Gastroesophageal sphincter (tissue), 4 donors: Measurements from ENCODE around the gene HDLBP. TPM values are rescaled to one million over a fixed set of nuclear protein-coding genes. Genes with fewer than 3 reads are reported as not detected.

Experiments
- ATAC-seq: fragments of 150-250 bp; one replicate; pipeline ENCODE4 v1.9.1; 2016; ENCODE audit warnings: mild to moderate bottlenecking, moderate library complexity
- H3K27ac ChIP-seq, 4 donors: fragments of 200-600 bp; sonication (generic) in 3 of 4; 1 replicate in 3 of 4; 2 replicates in 1 of 4; pipeline ENCODE4 v1.5.1; 2016 to 2019
- H3K27me3 ChIP-seq: fragments of 200-600 bp; sonication (generic); one replicate; pipeline ENCODE4 v1.5.1; 2019
- H3K36me3 ChIP-seq, 2 donors: fragments of 200-600 bp; sonication (generic); one replicate each; pipeline ENCODE4 v1.5.1; 2019; ENCODE audit warnings: control low read depth in 1 of 2
- H3K4me1 ChIP-seq, 3 donors: fragments of 200-600 bp; sonication (generic); 1 replicate in 2 of 3; 2 replicates in 1 of 3; pipeline ENCODE4 v1.5.1; 2016 to 2019; ENCODE audit warnings: control low read depth in 2 of 3
- H3K4me3 ChIP-seq, 2 donors: fragments of 200-600 bp; sonication (generic); one replicate each; pipeline ENCODE4 v1.5.1; 2019; ENCODE audit warnings: mild to moderate bottlenecking in 1 of 2, moderate library complexity in 1 of 2
- H3K9me3 ChIP-seq, 3 donors: fragments of 200-600 bp; sonication (generic); one replicate each; pipeline ENCODE4 v1.5.1; 2017 to 2019; ENCODE audit warnings: control low read depth in 2 of 3
- EP300 ChIP-seq: sonication (generic); formaldehyde crosslinking; IDR thresholded peaks from one replicate; pipeline ENCODE4 v1.6.1; 2017; ENCODE audit warnings: antibody characterized with exemption, mild to moderate bottlenecking
- POLR2A ChIP-seq, 2 donors: fragments of 450-650 bp; IDR thresholded peaks; one replicate each; pipeline ENCODE4 v1.6.1; 2017; ENCODE audit warnings: antibody characterized with exemption in 2 of 2, mild to moderate bottlenecking in 2 of 2, moderate library complexity in 1 of 2
- POLR2AphosphoS5 ChIP-seq: sonication (generic); formaldehyde crosslinking; IDR thresholded peaks from one replicate; pipeline ENCODE4 v1.6.1; 2017; ENCODE audit warnings: antibody characterized with exemption
- WGBS, 2 donors: methylation state at CpG; one replicate each; pipeline ENCODE4 v1.1.5; 2018; ENCODE audit warnings: low coverage in 1 of 2; 5-methylcytosine and 5-hydroxymethylcytosine counted together
- total RNA-seq, 4 donors: library from RNA; depleted of rRNA; stranded (reverse); fragments of >200 nt; gene quantifications; one replicate each; pipeline ENCODE4 v1.1.0, GENCODE V29; 2016
- TF ChIP-seq, protein P1 (sequence below), 4 experiments: fragments of 200-600 bp in 2 of 4; fragments of 450-650 bp in 2 of 4; sonication (generic) in 1 of 4; IDR thresholded peaks; one replicate each; pipeline ENCODE4 v1.5.1; 2017 to 2019; ENCODE audit warnings: antibody characterized with exemption in 4 of 4, mild to moderate bottlenecking in 2 of 4, moderate library complexity in 2 of 4

Gene HDLBP
- total RNA-seq, 4 donors from 2014 or later = 279 to 367 (median 295) TPM

GRCh38 chr2:241211276-241211675 is 104.2 kb downstream of the HDLBP start:
- no peak for TF ChIP-seq POLR2AphosphoS5
- no peak for TF ChIP-seq EP300
- TF ChIP-seq POLR2A (IDR thresholded peaks at IDR 0.05) = no peak
- TF ChIP-seq, protein P1, sequence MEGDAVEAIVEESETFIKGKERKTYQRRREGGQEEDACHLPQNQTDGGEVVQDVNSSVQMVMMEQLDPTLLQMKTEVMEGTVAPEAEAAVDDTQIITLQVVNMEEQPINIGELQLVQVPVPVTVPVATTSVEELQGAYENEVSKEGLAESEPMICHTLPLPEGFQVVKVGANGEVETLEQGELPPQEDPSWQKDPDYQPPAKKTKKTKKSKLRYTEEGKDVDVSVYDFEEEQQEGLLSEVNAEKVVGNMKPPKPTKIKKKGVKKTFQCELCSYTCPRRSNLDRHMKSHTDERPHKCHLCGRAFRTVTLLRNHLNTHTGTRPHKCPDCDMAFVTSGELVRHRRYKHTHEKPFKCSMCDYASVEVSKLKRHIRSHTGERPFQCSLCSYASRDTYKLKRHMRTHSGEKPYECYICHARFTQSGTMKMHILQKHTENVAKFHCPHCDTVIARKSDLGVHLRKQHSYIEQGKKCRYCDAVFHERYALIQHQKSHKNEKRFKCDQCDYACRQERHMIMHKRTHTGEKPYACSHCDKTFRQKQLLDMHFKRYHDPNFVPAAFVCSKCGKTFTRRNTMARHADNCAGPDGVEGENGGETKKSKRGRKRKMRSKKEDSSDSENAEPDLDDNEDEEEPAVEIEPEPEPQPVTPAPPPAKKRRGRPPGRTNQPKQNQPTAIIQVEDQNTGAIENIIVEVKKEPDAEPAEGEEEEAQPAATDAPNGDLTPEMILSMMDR (IDR thresholded peaks at IDR 0.05) = no peak
- Histone ChIP-seq H3K9me3 (no peaks in the 10 kb centered on the region), H3K36me3 (no peaks in the 10 kb centered on the region), H3K4me3 (no peak overlapping the region), H3K27ac (no peak overlapping the region), H3K27me3 (no peaks in the 10 kb centered on the region), H3K4me1 (no peaks in the 10 kb centered on the region)
- WGBS, 2 donors = 25% methylated on average over 2 of the region's 2 CpGs; no CpG with 5 or more reads in 1 of the 2 donors
- ATAC-seq = no peak

DNA sequence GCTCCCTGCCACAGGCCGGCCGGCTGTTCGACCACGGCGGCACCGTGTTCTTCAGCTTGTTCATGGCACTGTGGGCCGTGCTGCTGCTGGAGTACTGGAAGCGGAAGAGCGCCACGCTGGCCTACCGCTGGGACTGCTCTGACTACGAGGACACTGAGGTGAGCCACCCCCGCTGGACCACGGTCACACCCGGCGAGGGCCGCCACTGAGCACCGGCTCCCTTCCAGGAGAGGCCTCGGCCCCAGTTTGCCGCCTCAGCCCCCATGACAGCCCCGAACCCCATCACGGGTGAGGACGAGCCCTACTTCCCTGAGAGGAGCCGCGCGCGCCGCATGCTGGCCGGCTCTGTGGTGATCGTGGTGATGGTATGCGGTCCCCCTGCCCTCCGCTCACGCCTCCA is 106.2 kb downstream of the HDLBP start:
- no peaks in the 10 kb centered on the region for H3K9me3 ChIP-seq
- no peaks in the 10 kb centered on the region for H3K27me3 ChIP-seq
- ATAC-seq = no peak
- no peak for TF ChIP-seq POLR2AphosphoS5
- TF ChIP-seq POLR2A (IDR thresholded peaks at IDR 0.05) = no peak
- TF ChIP-seq, protein P1 (IDR thresholded peaks at IDR 0.05) = no peak
- TF ChIP-seq EP300 = no peak
- no peaks in the 10 kb centered on the region for H3K4me1 ChIP-seq
- no peak overlapping the region for H3K4me3 ChIP-seq
- H3K27ac ChIP-seq = no peak overlapping the region
- no CpG with 5 or more reads among the region's 33 CpGs for WGBS, 2 donors
- no peaks in the 10 kb centered on the region for H3K36me3 ChIP-seq

DNA sequence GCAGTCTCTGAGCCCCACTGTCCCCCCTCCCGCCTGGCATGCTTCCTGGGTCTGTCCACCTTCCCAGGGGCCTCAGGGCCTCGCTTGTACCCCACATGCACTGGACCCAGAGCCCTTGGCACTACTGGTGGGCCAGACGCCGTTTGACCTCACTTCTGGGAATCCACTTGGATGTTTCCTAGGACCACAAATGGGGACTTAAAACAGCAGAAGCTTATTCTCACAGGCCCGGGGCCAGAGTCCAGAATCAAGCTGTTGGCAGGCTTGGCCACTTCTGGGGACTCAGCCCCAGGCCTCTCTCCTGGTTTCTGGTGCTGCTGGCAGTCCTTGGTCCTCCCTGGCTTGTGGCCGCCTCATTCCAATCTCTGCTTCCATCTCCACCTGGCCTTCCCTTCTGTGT is 107.4 kb downstream of the HDLBP start:
- Histone ChIP-seq H3K9me3 (no peaks in the 10 kb centered on the region), H3K4me3 (no peak overlapping the region), H3K27me3 (no peaks in the 10 kb centered on the region), H3K4me1 (no peaks in the 10 kb centered on the region), H3K27ac (no peak overlapping the region), H3K36me3 (no peaks in the 10 kb centered on the region)
- WGBS, 2 donors = 39 to 80% methylated on average over 2 to 5 of the region's 6 CpGs
- ATAC-seq = no peak
- TF ChIP-seq, protein P1 (IDR thresholded peaks at IDR 0.05) = no peak
- TF ChIP-seq POLR2AphosphoS5 (no peak), POLR2A (IDR thresholded peaks at IDR 0.05) (no peak), EP300 (no peak)

- no peaks in the 10 kb centered on the region for H3K36me3 ChIP-seq
- TF ChIP-seq, protein P1 (IDR thresholded peaks at IDR 0.05) = no peak
- no peak for TF ChIP-seq POLR2A (IDR thresholded peaks at IDR 0.05)
- TF ChIP-seq EP300 = no peak
- no peak for TF ChIP-seq POLR2AphosphoS5
- no peak overlapping the region for H3K27ac ChIP-seq
- H3K4me1 ChIP-seq = no peaks in the 10 kb centered on the region
- no peaks in the 10 kb centered on the region for H3K27me3 ChIP-seq
- no CpG with 5 or more reads among the region's 6 CpGs for WGBS, 2 donors
- no peak overlapping the region for H3K4me3 ChIP-seq
- no peak for ATAC-seq
- no peaks in the 10 kb centered on the region for H3K9me3 ChIP-seq
These were observed 107.8 kb downstream of the HDLBP start for GRCh38 chr2:241207641-241208040.

DNA sequence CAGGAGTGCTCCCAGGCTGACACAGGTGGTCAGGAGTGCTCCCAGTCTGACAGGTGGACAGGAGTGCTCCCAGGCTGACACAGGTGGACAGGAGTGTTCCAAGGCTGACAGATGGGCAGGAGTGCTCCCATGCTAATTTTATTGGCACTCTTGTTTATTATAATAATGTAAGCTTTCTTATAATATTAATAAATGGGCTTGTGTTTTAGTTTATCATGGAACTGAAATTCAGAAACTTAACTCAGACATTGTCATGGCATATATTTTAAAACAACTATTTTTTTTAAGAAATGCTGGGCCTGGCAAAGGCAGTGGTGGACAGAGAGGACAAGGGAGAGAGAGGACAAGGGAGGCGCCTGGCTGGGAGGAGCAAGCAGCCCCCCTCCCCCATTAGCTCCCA is 108.3 kb downstream of the HDLBP start:
- no peak overlapping the region for H3K27ac ChIP-seq
- H3K9me3 ChIP-seq = no peaks in the 10 kb centered on the region
- H3K4me3 ChIP-seq = no peak overlapping the region
- no peak for ATAC-seq
- no peaks in the 10 kb centered on the region for H3K36me3 ChIP-seq
- TF ChIP-seq POLR2A (IDR thresholded peaks at IDR 0.05) (no peak), POLR2AphosphoS5 (no peak), EP300 (no peak)
- TF ChIP-seq, protein P1 (IDR thresholded peaks at IDR 0.05) = no peak
- 78 to 83% methylated on average over 1 of the region's 1 CpG for WGBS, 2 donors
- no peaks in the 10 kb centered on the region for H3K4me1 ChIP-seq
- no peaks in the 10 kb centered on the region for H3K27me3 ChIP-seq
